IMR-90 (cell line): ENCODE measurements around the gene RPL10. TPM values are rescaled to one million over a fixed set of nuclear protein-coding genes. Genes with fewer than 3 reads are reported as not detected.
A peak's percentile ranks its signal among the peaks of the same experiment; 100 is the strongest.

Experiments
- ATAC-seq: fragments of 200-7000 bp; cut with Tn5 transposase; 2 replicates; pipeline ENCODE4 v1.9.1; 2020; ENCODE audit warnings: low read depth, mild to moderate bottlenecking, moderate library complexity
- BruUV-seq: library from RNA; stranded (reverse); fragments of 400-500 nt; replicated peaks from 2 replicates; lab custom pipeline; 2021; lab: Mats Ljungman, UMichigan
- CTCF ChIA-PET: fragments of 300-600 bp; formaldehyde crosslinking; extraction: SDS; loops from one replicate; lab custom pipeline; 2021; ENCODE audit warnings: antibody characterized with exemption; lab: Yijun Ruan, JAX
- POLR2A ChIA-PET: fragments of 300-600 bp; sonication (Branson Sonifier 250); formaldehyde crosslinking; loops from one replicate; lab custom pipeline; 2022; ENCODE audit warnings: antibody characterized with exemption; ENCODE audit not compliant: unreplicated experiment; lab: Charles Lee
- DNase-seq: peaks from one replicate; pipeline ENCODE4 v3.0.0; 2013
- H2AFZ ChIP-seq: replicated peaks from 2 replicates; pipeline ENCODE3; 2013; ENCODE audit warnings: low read length, mild to moderate bottlenecking; ENCODE audit not compliant: poor library complexity
- H2AK5ac ChIP-seq: 2 replicates; pipeline ENCODE4 v1.6.1; 2013; ENCODE audit warnings: low read depth, low read length, inconsistent platforms
- H2AK9ac ChIP-seq: replicated peaks from 2 replicates; pipeline ENCODE3; 2013; ENCODE audit warnings: mild to moderate bottlenecking, low read depth, low read length, moderate library complexity; ENCODE audit not compliant: poor library complexity
- H2BK120ac ChIP-seq: 2 replicates; pipeline ENCODE4 v1.6.1; 2013; ENCODE audit warnings: low read depth, low read length, inconsistent platforms
- H2BK15ac ChIP-seq: 3 replicates; pipeline ENCODE4 v1.6.1; 2013; ENCODE audit warnings: low read depth, low read length, inconsistent platforms
- H2BK20ac ChIP-seq: 2 replicates; pipeline ENCODE4 v1.6.1; 2013; ENCODE audit warnings: low read depth, mild to moderate bottlenecking, inconsistent platforms, low read length, moderate library complexity
- H2BK5ac ChIP-seq: 2 replicates; pipeline ENCODE4 v1.6.1; 2013; ENCODE audit warnings: mild to moderate bottlenecking, low read depth, low read length, inconsistent platforms; ENCODE audit not compliant: poor library complexity, severe bottlenecking
- H3K14ac ChIP-seq: replicated peaks from 2 replicates; pipeline ENCODE4 v1.6.1; 2013; ENCODE audit warnings: low read depth, low read length, inconsistent platforms
- H3K18ac ChIP-seq: 2 replicates; pipeline ENCODE4 v1.6.1; 2013; ENCODE audit warnings: low read depth, low read length, control low read depth
- H3K23ac ChIP-seq: 2 replicates; pipeline ENCODE4 v1.6.1; 2013; ENCODE audit warnings: low read depth, low read length, inconsistent platforms
- H3K27ac ChIP-seq: 2 replicates; pipeline ENCODE4 v1.5.1; 2013; ENCODE audit warnings: mild to moderate bottlenecking, control low read depth, low read length; ENCODE audit not compliant: insufficient read depth
- H3K27me3 ChIP-seq: 2 replicates; pipeline ENCODE4 v1.6.1; 2013; ENCODE audit warnings: low read length; ENCODE audit not compliant: control insufficient read depth, insufficient read depth
- H3K36me3 ChIP-seq: 2 replicates; pipeline ENCODE4 v1.6.1; 2013; ENCODE audit warnings: low read length, mixed read lengths; ENCODE audit not compliant: control insufficient read depth, insufficient read depth
- H3K4ac ChIP-seq: 2 replicates; pipeline ENCODE4 v1.6.1; 2013; ENCODE audit warnings: low read depth, low read length, inconsistent platforms
- H3K4me1 ChIP-seq: 2 replicates; pipeline ENCODE4 v1.6.1; 2013; ENCODE audit warnings: low read length, mixed read lengths; ENCODE audit not compliant: control insufficient read depth, insufficient read depth
- H3K4me2 ChIP-seq: 2 replicates; pipeline ENCODE4 v1.6.1; 2013; ENCODE audit warnings: low read depth, mild to moderate bottlenecking, control low read depth, low read length, moderate library complexity
- H3K4me3 ChIP-seq: 2 replicates; pipeline ENCODE4 v1.5.1; 2013; ENCODE audit warnings: low read depth, mild to moderate bottlenecking, control low read depth, low read length, moderate library complexity; ENCODE audit not compliant: insufficient read depth
- H3K56ac ChIP-seq: 2 replicates; pipeline ENCODE4 v1.6.1; 2013; ENCODE audit warnings: low read length, inconsistent platforms; ENCODE audit not compliant: insufficient read depth; ENCODE audit errors: extremely low read depth
- H3K79me1 ChIP-seq, 2 experiments: 2 replicates each; pipeline ENCODE4 v1.6.1; 2013; ENCODE audit warnings: low read length in 2 of 2, inconsistent platforms in 1 of 2, low read depth in 1 of 2
- H3K9ac ChIP-seq: 2 replicates; pipeline ENCODE4 v1.6.1; 2013; ENCODE audit warnings: low read depth, low read length, control low read depth
- H3K9me1 ChIP-seq: 2 replicates; pipeline ENCODE4 v1.6.1; 2013; ENCODE audit warnings: low read length, inconsistent platforms; ENCODE audit not compliant: insufficient read depth
- H3K9me3 ChIP-seq: 2 replicates; pipeline ENCODE4 v1.6.1; 2013; ENCODE audit warnings: low read length; ENCODE audit not compliant: control insufficient read depth, insufficient read depth
- H4K20me1 ChIP-seq: 2 replicates; pipeline ENCODE4 v1.6.1; 2013; ENCODE audit warnings: low read length, inconsistent platforms; ENCODE audit not compliant: insufficient read depth
- H4K5ac ChIP-seq: 2 replicates; pipeline ENCODE4 v1.6.1; 2013; ENCODE audit warnings: mild to moderate bottlenecking, low read depth, low read length, control low read depth
- H4K8ac ChIP-seq, 2 experiments: 2 replicates each; pipeline ENCODE4 v1.6.1; 2013; ENCODE audit warnings: low read depth in 2 of 2, low read length in 2 of 2, control low read depth in 1 of 2, inconsistent platforms in 1 of 2
- H4K91ac ChIP-seq: 2 replicates; pipeline ENCODE4 v1.6.1; 2013; ENCODE audit warnings: low read depth, low read length, inconsistent platforms; ENCODE audit not compliant: insufficient read depth
- CHD1 ChIP-seq: IDR thresholded peaks from 2 replicates; pipeline ENCODE4 v1.6.1; 2012; ENCODE audit warnings: low read depth, low read length, improper control_type of control experiment
- MXI1 ChIP-seq: IDR thresholded peaks from 2 replicates; pipeline ENCODE4 v1.6.1; 2012; ENCODE audit warnings: low read depth, mild to moderate bottlenecking, low read length, moderate library complexity, borderline replicate concordance
- NFE2L2 ChIP-seq: fragments of 150-350 bp; IDR thresholded peaks from 2 replicates; pipeline ENCODE4 v1.6.1; 2016; ENCODE audit warnings: low read depth, mild to moderate bottlenecking, low read length
- SMC3 ChIP-seq: fragments of 150-350 bp; IDR thresholded peaks from 2 replicates; pipeline ENCODE4 v1.6.1; 2016; ENCODE audit warnings: low read depth, mild to moderate bottlenecking, antibody characterized with exemption, low read length, moderate library complexity
- WGBS, 2 experiments: methylation state at CpG; one replicate each; pipeline versions ENCODE4 v1.1.5 to v1.1.7; 2013; ENCODE audit warnings: missing lambda C conversion rate in 2 of 2; ENCODE audit not compliant: insufficient read length in 1 of 2; ENCODE audit errors: extremely low coverage in 2 of 2; 5-methylcytosine and 5-hydroxymethylcytosine counted together
- dilution Hi-C: fragments of 300-500 bp; cut with HindIII; formaldehyde crosslinking; loops from one replicate; pipeline ENCODE4 v1.14.3; 2018; ENCODE audit warnings: low sequenced_read_pairs; ENCODE audit not compliant: unreplicated experiment
- in situ Hi-C: fragments of 300-500 bp; cut with MboI; formaldehyde crosslinking; loops from 3 replicates; pipeline ENCODE4 v1.14.3; 2019; ENCODE audit warnings: low sequenced_read_pairs, inconsistent platforms, mixed read lengths
- intact Hi-C: fragments of 100-400 bp; cut with micrococcal nuclease; formaldehyde crosslinking; loops from 2 replicates; pipeline ENCODE4 v1.10.0; 2022
- polyA plus RNA-seq, 3 experiments: library from polyadenylated mRNA; depleted of rRNA; stranded (reverse); fragments of >200 nt; gene quantifications; 2 replicates each; pipeline ENCODE4 v1.2.3, GENCODE V29; 2012; ENCODE audit warnings: low replicate concordance in 1 of 3
- total RNA-seq: library from RNA; depleted of rRNA; stranded (reverse); fragments of >200 nt; gene quantifications from 2 replicates; pipeline ENCODE4 v1.2.3, GENCODE V29; 2012
- TF ChIP-seq, protein P1 (sequence below): conservative IDR thresholded peaks from 2 replicates; pipeline ENCODE4 v1.5.1; 2012; ENCODE audit warnings: mild to moderate bottlenecking, low read depth, low read length, improper control_type of control experiment

Gene RPL10
- total and polyA plus RNA-seq, 2 of the 4 experiments (the other 2 are of a cell fraction) = 1,582 to 7,467 TPM

DNA sequence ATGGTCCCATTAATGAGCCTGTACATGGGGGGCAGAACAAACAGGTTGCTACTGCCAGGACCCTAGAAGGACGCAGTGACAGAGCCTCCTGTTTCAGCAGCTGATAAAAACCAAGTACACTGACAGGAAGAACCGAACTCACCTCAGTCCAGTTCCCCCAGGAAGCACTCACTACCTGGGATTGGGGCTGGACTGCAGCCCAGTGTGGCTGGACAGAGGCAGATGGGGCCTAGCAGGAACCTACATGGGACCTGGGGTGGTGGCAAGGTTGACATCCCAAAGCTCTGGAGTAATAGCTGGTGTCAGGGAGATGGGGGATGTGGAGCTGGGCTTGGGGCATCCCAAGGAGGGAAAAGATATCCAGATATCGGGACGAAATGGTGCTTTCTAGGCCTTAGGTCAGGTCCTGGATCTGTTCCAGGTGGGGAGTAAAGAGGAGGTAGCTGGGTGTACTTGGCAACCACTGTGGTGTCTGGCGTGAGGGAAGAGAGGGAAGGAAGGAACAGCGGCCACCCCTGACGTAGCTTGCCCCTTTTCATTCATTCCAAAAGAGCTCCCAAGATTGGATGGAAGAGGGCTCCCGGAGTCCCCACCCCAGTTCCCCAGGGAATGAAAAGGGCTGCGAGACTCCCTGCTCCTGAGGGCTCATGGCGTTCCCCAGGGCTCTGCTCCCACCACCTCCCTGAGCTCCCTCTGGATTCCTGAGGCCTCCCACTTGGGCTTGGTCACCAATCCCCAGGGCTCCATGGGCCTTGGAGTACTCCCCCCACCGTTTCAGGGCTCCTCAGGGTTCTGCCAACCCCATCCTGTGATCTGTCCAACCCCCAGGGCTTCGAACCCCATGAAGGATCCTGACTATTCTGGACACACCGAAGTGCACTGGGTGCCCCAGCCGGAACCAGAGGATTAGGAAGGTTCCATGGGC is 14.6 kb upstream of the RPL10 start (continued):
- TF ChIP-seq NFE2L2 (no peak), SMC3 (no peak)

DNA sequence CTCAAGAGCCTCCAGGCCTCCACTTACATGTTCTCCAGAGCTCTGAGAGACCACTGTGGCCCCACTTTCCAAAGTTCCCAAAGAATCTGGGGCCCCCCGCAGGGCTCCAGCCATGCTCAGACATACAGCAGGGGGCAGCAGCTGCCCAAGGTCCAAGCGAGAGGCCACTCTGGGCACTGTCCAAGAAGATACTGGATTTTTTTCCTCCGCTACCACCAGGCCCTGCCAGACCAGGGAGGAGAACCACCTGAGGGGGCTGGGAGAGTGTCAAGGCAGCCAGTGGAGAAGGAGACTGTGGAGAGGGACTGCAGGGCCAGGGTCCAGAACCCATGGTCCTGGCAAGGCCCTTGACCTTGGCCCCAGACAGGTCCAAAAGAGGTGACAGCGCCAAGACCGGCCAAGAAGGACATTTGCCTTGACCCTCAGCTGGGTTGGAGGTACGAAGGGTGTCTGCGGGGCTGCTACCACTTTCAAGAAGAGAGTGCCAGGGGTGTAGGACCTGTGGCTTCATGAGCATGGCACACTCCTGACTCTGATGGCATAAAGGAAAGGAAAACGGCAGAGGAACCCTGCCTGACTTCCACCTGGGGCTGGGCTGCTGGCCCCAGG is 13.8 kb upstream of the RPL10 start:
- Histone ChIP-seq H2BK5ac (no peak overlapping the region), H3K27ac (no peak overlapping the region), H2AFZ (no peak overlapping the region), H3K79me1 (peaks cover 0 to 19% of the 10 kb centered on the region in 2 experiments; a peak in 2 of 4 replicates), H4K5ac (no peak overlapping the region), H2BK15ac (no peak overlapping the region), H3K14ac (no peak overlapping the region), H3K56ac (no peak overlapping the region), H2BK120ac (no peak overlapping the region), H4K8ac (no peak overlapping the region), H3K4ac (no peak overlapping the region), H3K4me3 (no peak overlapping the region), H3K9me3 (no peaks in the 10 kb centered on the region), H3K18ac (no peak overlapping the region), H2AK9ac (no peak overlapping the region), H2AK5ac (no peak overlapping the region), H3K23ac (no peak overlapping the region), H3K36me3 (peaks cover 11% of the 10 kb centered on the region; the same call in 1 of the 2 replicates), H2BK20ac (no peak overlapping the region), H3K27me3 (no peaks in the 10 kb centered on the region), H3K4me2 (no peak overlapping the region), H4K91ac (no peak overlapping the region), H3K9ac (no peak overlapping the region), H4K20me1 (peaks cover 17% of the 10 kb centered on the region), H3K9me1 (no peaks in the 10 kb centered on the region), H3K4me1 (peaks cover 2% of the 10 kb centered on the region; the same call in 1 of the 2 replicates)
- TF ChIP-seq MXI1 = no peak
- TF ChIP-seq, protein P1, sequence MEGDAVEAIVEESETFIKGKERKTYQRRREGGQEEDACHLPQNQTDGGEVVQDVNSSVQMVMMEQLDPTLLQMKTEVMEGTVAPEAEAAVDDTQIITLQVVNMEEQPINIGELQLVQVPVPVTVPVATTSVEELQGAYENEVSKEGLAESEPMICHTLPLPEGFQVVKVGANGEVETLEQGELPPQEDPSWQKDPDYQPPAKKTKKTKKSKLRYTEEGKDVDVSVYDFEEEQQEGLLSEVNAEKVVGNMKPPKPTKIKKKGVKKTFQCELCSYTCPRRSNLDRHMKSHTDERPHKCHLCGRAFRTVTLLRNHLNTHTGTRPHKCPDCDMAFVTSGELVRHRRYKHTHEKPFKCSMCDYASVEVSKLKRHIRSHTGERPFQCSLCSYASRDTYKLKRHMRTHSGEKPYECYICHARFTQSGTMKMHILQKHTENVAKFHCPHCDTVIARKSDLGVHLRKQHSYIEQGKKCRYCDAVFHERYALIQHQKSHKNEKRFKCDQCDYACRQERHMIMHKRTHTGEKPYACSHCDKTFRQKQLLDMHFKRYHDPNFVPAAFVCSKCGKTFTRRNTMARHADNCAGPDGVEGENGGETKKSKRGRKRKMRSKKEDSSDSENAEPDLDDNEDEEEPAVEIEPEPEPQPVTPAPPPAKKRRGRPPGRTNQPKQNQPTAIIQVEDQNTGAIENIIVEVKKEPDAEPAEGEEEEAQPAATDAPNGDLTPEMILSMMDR = peak; percentile 43
- TF ChIP-seq SMC3 = peak; percentile 37; the same call in 1 of the 2 replicates
- no peak for TF ChIP-seq CHD1
- no CpG with 5 or more reads among the region's 8 CpGs for WGBS, 2 experiments
- ATAC-seq (no peak), DNase-seq (no peak)
- in situ Hi-C loops = no loop called here
- CTCF ChIA-PET = interaction anchor here (0.9 kb wide), 1 partner anchor 9 kb away, joined by 4 read pairs; no protein-coding TSS in a partner anchor
- POLR2A ChIA-PET = no interaction called here
- dilution Hi-C loops = no loop called here
- intact Hi-C loops = no loop called here
- no TSS peak for BruUV-seq
